Neural progenitor cell (in vitro differentiated cells): ENCODE data around the gene KRTAP12-1.
A peak's percentile ranks its signal among the peaks of the same experiment; 100 is the strongest.

Experiments used
- CTCF ChIP-seq: fragments of 200-600 bp; sonication (generic); IDR thresholded peaks from 2 replicates; pipeline ENCODE4 v1.5.1; 2017; ENCODE audit warnings: antibody characterized with exemption, mild to moderate bottlenecking
- EZH2 ChIP-seq: fragments of 200-600 bp; sonication (generic); IDR thresholded peaks from 2 replicates; pipeline ENCODE4 v1.6.1; 2017; ENCODE audit warnings: antibody characterized with exemption, mild to moderate bottlenecking, moderate library complexity

GRCh38 chr21:44711327-44712202, 29.6 kb upstream of the KRTAP12-1 start, which contains the start of gene TSPEAR:
- peak; percentile 12 for TF ChIP-seq CTCF
- peak; percentile 92 for TF ChIP-seq EZH2
